GM12878 (cell line): ENCODE results near the gene DNAH11. TPM values are rescaled to one million over a fixed set of nuclear protein-coding genes. Genes with fewer than 3 reads are reported as not detected.

Experiments used
- BHLHE40 ChIP-seq, 2 experiments: fragments of 450-650 bp in 1 of 2; IDR thresholded peaks; 2 replicates each; pipeline ENCODE4 v1.6.1; 2011 to 2017; ENCODE audit warnings: low read depth in 2 of 2, borderline replicate concordance in 1 of 2, improper control_type of control experiment in 1 of 2, low read length in 1 of 2, mild to moderate bottlenecking in 1 of 2
- FOS ChIP-seq: IDR thresholded peaks from 3 replicates; pipeline ENCODE4 v1.6.1; 2011; ENCODE audit warnings: borderline replicate concordance; ENCODE audit not compliant: insufficient read length; ENCODE audit errors: extremely low read depth
- FOXM1 ChIP-seq: IDR thresholded peaks from 2 replicates; pipeline ENCODE4 v1.6.1; 2012; ENCODE audit warnings: low read depth, mild to moderate bottlenecking, inconsistent platforms, low read length, moderate library complexity
- KAT2A ChIP-seq: conservative IDR thresholded peaks from 2 replicates; pipeline ENCODE4 v1.6.1; 2011; ENCODE audit warnings: low read depth, low read length; ENCODE audit not compliant: control insufficient read depth
- LARP7 ChIP-seq: fragments of 450-650 bp; IDR thresholded peaks from 2 replicates; pipeline ENCODE4 v1.6.1; 2017; ENCODE audit warnings: mild to moderate bottlenecking
- MEF2A ChIP-seq: IDR thresholded peaks from 2 replicates; pipeline ENCODE4 v1.6.1; 2011; ENCODE audit warnings: low read depth, mild to moderate bottlenecking, low read length, moderate library complexity; ENCODE audit not compliant: insufficient read depth
- MLLT1 ChIP-seq: fragments of 450-650 bp; IDR thresholded peaks from 2 replicates; pipeline ENCODE4 v1.6.1; 2016; ENCODE audit warnings: mild to moderate bottlenecking
- NBN ChIP-seq: fragments of 450-650 bp; IDR thresholded peaks from 2 replicates; pipeline ENCODE4 v1.6.1; 2016
- NR2C1 ChIP-seq: fragments of 450-650 bp; IDR thresholded peaks from 2 replicates; pipeline ENCODE4 v1.6.1; 2017; ENCODE audit warnings: antibody characterized with exemption, mild to moderate bottlenecking, moderate library complexity
- POU2F2 ChIP-seq: IDR thresholded peaks from 3 replicates; pipeline ENCODE4 v1.6.1; 2011; ENCODE audit warnings: low read depth, mild to moderate bottlenecking, low read length, borderline replicate concordance
- RAD21 ChIP-seq: IDR thresholded peaks from 2 replicates; pipeline ENCODE4 v1.6.1; 2011; ENCODE audit warnings: mild to moderate bottlenecking, low read depth, low read length, moderate library complexity; ENCODE audit not compliant: insufficient read depth
- RELA ChIP-seq: fragments of 450-650 bp; IDR thresholded peaks from 2 replicates; pipeline ENCODE4 v1.8.0; 2014; ENCODE audit warnings: borderline replicate concordance; ENCODE audit not compliant: partially characterized antibody
- SIX5 ChIP-seq: IDR thresholded peaks from 2 replicates; pipeline ENCODE4 v1.6.1; 2011; ENCODE audit warnings: mild to moderate bottlenecking, low read depth, low read length, moderate library complexity; ENCODE audit not compliant: severe bottlenecking
- SMC3 ChIP-seq: IDR thresholded peaks from 2 replicates; pipeline ENCODE4 v1.6.1; 2011; ENCODE audit warnings: low read length, improper control_type of control experiment, borderline replicate concordance
- SREBF1 ChIP-seq: IDR thresholded peaks from 2 replicates; pipeline ENCODE4 v1.6.1; 2012; ENCODE audit warnings: mild to moderate bottlenecking, low read length
- ZBED1 ChIP-seq: IDR thresholded peaks from 2 replicates; pipeline ENCODE4 v1.6.1; 2016; ENCODE audit warnings: borderline replicate concordance
- ZNF592 ChIP-seq: fragments of 450-650 bp; IDR thresholded peaks from 2 replicates; pipeline ENCODE4 v1.6.1; 2017; ENCODE audit warnings: mild to moderate bottlenecking, moderate library complexity
- ZNF622 ChIP-seq: fragments of 450-650 bp; IDR thresholded peaks from 2 replicates; pipeline ENCODE4 v1.6.1; 2017; ENCODE audit warnings: mild to moderate bottlenecking, inconsistent platforms
- ZSCAN29 ChIP-seq: fragments of 450-650 bp; IDR thresholded peaks from 2 replicates; pipeline ENCODE4 v1.6.1; 2017; ENCODE audit warnings: mild to moderate bottlenecking, moderate library complexity
- polyA plus RNA-seq, 11 experiments: library from polyadenylated mRNA; depleted of rRNA in 4 of 11; unstranded in 6 of 11; stranded (reverse) in 5 of 11; fragments of >200 nt; fragmentation: Nextera tagmentation in 4 of 11; fragmentation: Illumina TruSeq in 1 of 11; extraction: Ambion mirVana in 4 of 11; extraction: Trizol in 1 of 11; gene quantifications; 1 replicate in 1 of 11; 2 replicates in 10 of 11; pipeline versions ENCODE4 v1.2.1 to v1.2.3, GENCODE V29; 2011 to 2016; ENCODE audit warnings: inconsistent platforms in 2 of 11, missing spikeins in 2 of 11, low read depth in 1 of 11
- total RNA-seq, 4 experiments: library from RNA; depleted of rRNA in 3 of 4; stranded (reverse); fragments of >200 nt in 3 of 4; fragmentation: Illumina TruSeq in 1 of 4; extraction: Trizol in 1 of 4; gene quantifications; 2 replicates each; pipeline versions ENCODE4 v1.2.1 to v1.2.3, GENCODE V29; 2013 to 2021
- TF ChIP-seq, protein P1 (sequence below): fragments of 450-650 bp; IDR thresholded peaks from 2 replicates; pipeline ENCODE4 v1.6.1; 2017; ENCODE audit warnings: antibody characterized with exemption, mild to moderate bottlenecking, moderate library complexity
- TF ChIP-seq, protein P2 (sequence below): IDR thresholded peaks from 2 replicates; pipeline ENCODE4 v1.6.1; 2011; ENCODE audit warnings: mild to moderate bottlenecking, low read depth, low read length, moderate library complexity; ENCODE audit not compliant: insufficient replicate concordance

Gene DNAH11
- total and polyA plus RNA-seq, 10 of the 15 experiments (the other 5 are each of a cell fraction or from before 2014, with no cell fraction given), result 0.03 to 0.56 (median 0.10) TPM

DNA sequence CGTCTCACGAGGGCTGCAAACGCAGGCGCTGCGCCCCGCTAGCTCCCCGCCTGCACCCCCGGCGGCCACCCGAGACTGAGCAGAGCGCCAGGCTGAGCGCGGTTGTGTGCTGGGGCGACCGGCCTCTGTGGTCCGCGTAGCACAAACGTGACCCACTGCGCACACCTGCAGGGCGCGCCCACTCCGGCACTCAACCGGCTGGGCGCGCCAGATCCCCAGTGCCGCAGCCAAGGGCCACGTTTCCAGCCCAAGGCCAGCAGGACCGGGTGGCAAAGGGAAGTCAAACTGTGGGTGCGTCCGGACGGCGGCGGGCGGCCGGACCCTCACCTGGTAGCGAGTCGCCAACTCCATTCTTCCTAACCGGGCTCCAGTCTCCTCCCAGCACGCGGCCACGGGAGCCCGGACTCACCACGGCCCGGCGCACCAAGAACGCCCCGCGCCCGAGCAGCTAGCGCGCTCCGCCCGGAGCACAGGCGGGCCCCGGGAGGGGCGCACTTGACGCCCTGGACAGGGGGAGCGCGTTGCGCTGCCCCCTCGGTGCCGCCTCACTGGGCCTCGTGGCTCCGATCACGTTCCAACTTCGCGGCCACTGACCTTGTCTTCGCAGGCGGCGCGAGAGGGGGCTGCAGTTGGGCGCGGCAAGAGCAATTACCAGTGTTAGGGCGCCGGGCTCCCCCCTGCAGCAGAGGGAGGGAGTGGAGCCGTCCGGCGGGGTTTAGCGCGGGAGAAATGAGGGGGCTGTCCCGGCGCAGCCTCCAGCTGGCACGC is 402.8 kb downstream of the DNAH11 start, which contains the start of gene CDCA7L (continued):
- no peak for TF ChIP-seq ZNF592
- peak; percentile 22 for TF ChIP-seq SIX5
- TF ChIP-seq ZNF622, result no peak
- TF ChIP-seq, protein P1, sequence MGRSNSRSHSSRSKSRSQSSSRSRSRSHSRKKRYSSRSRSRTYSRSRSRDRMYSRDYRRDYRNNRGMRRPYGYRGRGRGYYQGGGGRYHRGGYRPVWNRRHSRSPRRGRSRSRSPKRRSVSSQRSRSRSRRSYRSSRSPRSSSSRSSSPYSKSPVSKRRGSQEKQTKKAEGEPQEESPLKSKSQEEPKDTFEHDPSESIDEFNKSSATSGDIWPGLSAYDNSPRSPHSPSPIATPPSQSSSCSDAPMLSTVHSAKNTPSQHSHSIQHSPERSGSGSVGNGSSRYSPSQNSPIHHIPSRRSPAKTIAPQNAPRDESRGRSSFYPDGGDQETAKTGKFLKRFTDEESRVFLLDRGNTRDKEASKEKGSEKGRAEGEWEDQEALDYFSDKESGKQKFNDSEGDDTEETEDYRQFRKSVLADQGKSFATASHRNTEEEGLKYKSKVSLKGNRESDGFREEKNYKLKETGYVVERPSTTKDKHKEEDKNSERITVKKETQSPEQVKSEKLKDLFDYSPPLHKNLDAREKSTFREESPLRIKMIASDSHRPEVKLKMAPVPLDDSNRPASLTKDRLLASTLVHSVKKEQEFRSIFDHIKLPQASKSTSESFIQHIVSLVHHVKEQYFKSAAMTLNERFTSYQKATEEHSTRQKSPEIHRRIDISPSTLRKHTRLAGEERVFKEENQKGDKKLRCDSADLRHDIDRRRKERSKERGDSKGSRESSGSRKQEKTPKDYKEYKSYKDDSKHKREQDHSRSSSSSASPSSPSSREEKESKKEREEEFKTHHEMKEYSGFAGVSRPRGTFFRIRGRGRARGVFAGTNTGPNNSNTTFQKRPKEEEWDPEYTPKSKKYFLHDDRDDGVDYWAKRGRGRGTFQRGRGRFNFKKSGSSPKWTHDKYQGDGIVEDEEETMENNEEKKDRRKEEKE, result peak; percentile 100
- no peak for TF ChIP-seq FOS
- TF ChIP-seq FOXM1, result peak; percentile 76
- no peak for TF ChIP-seq ZSCAN29
- TF ChIP-seq POU2F2, result 0 out of 3 replicates have a peak, but pooled peaks have one; percentile 3
- TF ChIP-seq LARP7, result peak; percentile 94
- TF ChIP-seq RAD21, result peak; percentile 20; the same call in 1 of the 2 replicates
- TF ChIP-seq MLLT1, result peak; percentile 78
- no peak for TF ChIP-seq KAT2A
- peak; percentile 15; the same call in 1 of the 2 replicates for TF ChIP-seq ZBED1
- no peak for TF ChIP-seq SMC3
- peak; percentile 98 to 99 for TF ChIP-seq BHLHE40 (IDR thresholded peaks at IDR 0.05; ENCODE audit: borderline replicate concordance in 1 of 2, low read depth in 2 of 2, low read length in 1 of 2)
- TF ChIP-seq RELA, result peak; percentile 89
- no peak for TF ChIP-seq MEF2A
- no peak for TF ChIP-seq NR2C1
- peak; percentile 95 for TF ChIP-seq NBN
- TF ChIP-seq, protein P2, sequence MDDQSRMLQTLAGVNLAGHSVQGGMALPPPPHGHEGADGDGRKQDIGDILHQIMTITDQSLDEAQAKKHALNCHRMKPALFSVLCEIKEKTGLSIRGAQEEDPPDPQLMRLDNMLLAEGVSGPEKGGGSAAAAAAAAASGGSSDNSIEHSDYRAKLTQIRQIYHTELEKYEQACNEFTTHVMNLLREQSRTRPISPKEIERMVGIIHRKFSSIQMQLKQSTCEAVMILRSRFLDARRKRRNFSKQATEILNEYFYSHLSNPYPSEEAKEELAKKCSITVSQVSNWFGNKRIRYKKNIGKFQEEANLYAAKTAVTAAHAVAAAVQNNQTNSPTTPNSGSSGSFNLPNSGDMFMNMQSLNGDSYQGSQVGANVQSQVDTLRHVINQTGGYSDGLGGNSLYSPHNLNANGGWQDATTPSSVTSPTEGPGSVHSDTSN, result peak; percentile 2
- TF ChIP-seq SREBF1, result peak; percentile 97
